Dedifferentiated amniotic fluid mesenchymal stem cell (primary cell): ENCODE results near the gene GTSF1L.

Source experiments
- DNase-seq: peaks from one replicate; pipeline ENCODE4 v3.0.0-alpha.2; 2016; ENCODE audit errors: extremely low spot score

GTSF1L gene

DNA sequence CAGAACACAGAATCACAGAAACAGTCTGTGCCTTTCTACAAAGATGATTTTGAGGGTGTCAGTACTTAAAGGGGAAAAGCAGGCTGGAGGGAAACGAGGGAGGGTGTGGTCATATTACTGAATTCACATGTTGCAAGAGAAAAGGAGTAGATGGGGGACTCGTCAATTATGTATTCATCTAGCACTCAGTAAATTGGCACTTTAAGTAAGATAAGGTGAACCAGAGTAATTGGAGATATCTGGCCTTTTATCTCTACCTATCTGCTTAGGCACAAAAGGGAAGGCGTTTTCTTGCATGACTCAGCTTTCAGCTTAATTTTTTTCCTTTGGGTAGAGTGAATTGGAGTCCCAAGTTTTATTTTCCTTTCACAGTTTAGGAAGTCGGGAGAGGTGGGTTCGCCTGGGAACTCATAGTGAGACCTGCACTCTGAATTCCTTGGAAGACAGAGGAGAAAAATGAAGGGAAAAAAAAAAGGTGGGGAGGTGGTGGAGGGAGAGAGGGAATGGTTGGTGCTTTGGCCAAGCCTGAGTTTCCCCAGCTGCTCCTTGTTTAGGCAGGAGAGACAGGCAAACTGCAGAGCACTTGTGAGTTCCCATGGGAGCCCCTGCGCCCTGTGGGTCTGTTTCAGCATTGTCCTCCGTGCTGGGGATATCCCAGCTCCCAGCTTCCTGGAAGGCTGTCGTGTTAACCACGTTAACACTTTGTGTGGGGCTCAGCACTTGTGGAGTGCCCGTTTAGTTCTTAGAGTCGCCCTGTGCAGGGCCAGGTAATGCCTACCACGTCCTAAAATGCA is 19.7 kb upstream of the GTSF1L start:
- DNase-seq, result no peak

DNA sequence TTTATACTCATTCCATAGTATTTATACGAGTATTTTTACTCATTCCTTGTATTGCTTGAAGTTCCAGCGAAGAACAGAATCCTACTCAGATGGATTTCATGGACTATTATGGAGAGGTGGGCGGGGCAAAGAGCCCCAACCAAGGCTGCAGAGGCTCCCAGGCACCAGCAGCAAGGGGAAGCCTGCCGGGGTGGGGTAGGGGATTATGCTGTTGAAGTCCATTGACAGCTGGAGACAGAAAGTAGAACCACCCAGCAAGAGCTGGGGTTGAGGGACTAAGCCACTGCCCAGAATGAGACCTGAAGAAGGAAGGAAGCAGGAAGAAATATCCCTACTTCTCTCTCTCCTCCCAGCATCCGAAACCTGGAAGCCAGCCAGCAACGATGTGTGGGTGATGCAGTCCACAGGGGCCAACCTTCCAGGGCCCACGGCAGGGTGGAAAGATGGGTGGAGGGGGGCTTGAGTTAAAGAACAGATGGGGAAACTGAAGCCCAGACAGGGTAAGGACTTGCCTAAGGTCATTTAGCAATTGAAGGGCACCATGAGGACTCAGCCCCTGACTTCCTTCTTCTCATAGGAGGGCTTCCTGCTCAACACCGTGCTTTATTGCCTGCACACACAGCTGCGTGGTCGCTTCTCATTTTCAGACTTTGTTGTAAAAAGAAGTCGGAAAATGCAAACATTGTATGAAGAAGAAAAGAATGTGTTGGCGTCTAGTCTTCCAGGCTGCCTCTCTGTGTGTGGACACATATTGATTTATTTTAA is 18.3 kb upstream of the GTSF1L start:
- no peak for DNase-seq

DNA sequence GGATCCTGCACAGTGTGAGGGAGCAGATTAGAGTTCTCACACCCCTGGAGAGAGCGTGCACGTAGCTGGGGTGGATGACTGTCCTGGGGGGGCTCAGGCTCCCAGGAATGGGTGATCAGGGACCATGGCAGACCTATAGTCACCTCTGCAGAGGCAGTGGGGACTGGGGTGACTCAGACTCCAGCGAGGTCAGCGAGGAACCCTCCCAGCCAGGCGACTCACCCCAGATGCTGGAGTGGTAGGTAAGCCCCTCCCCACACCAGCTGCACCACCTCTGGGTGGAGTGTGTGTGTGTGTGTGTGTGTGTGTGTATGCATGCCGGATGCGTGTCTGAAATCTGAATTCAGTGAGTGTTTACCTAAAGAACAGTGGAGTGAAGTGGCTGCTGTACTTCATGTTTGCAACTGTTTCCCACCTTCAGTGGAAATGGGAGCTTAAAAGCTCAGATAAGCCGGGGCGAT is 17.4 kb upstream of the GTSF1L start:
- no peak for DNase-seq

DNA sequence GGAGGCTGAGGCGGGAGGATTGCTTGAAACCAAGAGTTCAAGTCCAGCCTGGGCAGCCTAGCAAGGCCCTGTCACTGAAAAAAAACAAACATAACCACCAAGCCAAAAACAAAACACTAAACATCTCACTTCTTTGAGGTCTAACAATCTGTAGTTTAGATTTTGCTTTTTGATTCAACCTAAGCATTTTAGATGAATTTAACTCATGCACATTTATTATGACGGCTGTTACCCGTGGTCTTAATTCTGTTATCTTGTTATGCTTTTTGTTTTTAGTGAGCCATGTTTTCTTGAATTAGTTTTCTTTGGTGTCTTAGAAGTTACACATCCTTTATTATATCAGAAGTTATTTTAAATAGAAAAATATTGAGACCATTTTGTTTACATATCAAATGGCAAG is 13.8 kb upstream of the GTSF1L start:
- no peak for DNase-seq

DNA sequence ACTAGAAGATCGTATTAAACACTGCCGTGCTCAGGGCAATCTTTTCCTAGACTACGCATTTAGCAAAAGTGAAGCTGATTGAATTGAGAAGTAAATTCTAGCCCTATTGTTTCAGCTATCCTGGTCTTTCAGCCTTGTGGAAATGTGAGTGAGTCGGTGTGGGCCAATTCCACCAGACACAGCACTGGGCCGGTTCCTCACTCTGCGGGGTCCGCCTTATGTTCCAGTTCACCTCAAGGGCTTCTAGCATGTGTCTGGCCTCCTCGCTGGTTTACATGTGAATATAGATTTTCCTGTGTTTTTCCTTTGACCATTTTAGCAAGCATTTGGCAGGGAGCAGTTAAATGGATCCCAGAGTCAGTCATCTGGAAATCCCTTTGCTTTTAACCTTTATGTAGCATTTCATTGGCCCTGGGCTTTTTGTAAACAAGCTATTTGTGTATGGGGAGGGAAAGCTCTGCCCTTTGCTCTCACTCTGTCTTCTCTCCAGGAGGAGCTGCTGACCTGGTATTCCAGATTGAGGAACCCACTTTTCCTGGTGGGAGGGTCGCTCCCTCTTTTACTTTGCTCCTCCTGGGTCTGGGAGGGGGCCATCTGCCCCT is 12.4 kb upstream of the GTSF1L start:
- DNase-seq, result no peak

DNA sequence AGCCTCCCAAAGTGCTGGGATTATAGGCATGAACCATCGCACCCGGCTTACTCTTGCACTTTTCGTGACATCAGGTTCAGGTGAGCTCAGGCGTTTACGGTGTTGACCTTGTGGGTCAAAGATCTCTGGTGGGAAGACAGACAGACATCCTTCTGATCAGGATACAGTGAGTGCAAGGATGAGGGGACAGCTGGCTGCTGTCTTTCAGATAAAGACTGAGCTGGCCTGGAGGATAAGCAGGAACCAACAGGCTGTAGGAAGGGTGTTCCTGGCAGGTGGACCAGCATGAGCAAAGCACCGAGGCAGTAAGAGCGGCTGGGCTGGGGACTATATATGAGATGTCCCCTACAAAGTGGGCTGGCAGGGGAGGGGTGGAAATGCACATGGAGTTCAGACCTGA is 11.1 kb upstream of the GTSF1L start:
- DNase-seq, result no peak

DNA sequence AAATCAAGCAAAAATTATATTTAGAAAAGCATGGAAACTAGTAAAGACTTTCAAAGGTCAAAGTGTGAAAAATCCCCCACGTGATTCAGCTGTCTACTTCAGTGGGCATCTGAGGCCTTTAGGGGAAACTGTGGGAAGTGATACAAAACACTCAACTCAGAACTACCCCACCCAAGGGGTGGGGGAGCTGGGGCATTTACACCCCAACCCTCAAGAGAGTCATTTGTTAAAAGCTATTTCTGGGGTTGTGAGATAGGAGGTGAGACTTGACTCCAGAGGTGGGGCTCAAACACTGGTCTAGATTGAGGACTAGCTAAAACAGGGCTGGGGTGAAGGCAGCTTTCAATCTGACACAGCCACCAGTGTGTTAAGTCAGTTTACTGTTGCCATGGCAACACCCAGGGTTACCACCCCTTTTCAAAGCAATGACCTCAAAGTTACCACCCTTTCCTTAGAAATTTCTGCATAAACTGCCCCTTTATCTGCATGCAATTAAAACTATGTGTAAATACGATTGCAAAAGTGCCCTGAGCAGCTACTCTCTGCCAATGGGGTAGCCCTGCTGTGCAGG is 9.9 kb upstream of the GTSF1L start:
- no peak for DNase-seq

DNA sequence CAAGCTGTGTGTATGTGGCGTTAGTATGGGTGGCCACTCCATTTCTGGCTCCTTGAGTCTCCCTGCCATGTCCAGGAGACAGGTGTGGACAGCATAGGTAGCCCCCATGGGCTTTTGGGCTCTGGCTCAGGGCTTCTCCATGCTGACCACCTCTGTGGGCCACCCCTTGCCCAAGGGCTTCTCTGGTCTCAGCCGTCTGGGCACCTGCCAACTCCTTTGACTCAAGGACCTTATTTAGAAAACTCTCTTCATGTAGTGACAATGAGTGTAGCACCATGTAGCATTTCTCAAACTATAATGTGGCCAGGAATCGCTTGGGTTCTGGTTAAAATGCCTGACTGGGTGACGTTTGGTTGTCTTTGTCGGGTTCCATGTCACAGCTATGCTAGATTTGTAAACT is 5.1 kb upstream of the GTSF1L start:
- no peak for DNase-seq

DNA sequence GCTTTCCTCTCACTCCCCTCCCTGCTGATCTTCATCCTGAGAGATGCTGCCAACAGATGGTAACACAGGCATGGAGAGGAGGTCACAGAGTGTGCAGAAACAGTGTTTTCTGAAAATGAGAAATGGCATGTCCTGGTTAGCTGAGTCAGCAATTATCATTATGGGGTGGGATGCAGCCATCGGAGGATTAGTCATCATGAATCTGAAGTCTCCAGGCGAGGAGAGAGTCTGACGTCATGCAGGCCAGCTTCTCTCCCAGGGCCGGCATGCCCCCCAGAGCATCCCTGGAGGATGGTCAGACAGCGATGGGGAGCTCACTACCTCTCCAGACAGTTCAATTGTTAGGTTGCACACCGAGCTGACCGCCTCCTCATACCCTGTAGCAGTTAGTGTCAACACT is 4.7 kb upstream of the GTSF1L start:
- no peak for DNase-seq

DNA sequence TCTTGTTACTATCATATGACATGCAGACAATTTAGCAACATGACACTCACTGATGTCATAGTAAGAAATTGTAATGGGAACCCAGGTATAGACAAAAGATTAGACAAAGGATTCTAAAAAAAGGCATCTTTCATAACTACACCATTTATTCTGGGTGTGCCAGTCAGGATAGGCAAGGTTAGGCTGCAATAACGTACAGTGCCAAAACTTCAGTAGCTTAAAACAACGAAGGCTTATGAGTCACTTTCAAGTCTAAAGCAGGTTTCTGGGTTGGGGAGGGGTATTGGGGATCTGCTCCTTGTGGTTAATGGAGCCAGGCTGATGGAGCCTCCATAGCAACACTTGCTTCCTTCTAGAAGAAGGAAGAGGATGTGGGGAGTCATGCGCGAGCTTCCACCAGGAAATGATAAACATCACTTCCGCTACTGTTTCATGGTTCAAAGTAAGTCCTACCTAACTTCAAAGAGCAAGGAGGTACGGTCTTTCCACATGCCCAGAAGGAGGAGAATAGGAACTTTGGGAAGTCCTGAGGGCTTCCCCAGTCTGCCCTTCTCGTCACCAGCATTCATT is 2.0 kb upstream of the GTSF1L start:
- no peak for DNase-seq

DNA sequence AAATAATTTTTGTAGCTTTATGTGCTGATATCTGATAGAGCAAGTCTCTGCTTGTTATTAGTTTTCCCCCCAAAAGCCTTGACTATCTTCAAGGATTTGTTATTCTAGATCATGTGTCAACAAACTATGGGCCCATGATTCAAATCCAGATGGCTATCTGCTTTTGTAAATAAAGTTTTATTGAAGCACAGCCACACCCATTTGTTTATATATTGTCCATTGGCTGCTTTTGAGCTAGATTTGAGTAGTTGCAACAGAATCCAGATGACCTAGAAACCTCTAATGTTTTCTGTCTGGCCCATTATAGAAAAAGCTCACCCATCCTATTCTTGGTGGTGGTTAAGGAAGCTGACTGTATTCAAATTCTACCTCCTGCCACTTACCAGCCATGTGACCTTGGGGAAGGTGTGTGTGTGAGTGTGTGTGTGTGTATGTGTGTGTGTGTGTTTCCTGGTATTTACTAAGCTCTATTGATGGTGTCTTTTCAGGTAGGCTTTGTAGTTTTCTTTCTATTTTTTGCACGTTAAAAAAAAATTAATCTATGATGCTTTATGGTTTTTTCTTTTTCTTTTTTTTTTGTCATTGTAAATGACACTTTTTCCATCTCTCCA is 1.3 kb upstream of the GTSF1L start:
- DNase-seq, result no peak

DNA sequence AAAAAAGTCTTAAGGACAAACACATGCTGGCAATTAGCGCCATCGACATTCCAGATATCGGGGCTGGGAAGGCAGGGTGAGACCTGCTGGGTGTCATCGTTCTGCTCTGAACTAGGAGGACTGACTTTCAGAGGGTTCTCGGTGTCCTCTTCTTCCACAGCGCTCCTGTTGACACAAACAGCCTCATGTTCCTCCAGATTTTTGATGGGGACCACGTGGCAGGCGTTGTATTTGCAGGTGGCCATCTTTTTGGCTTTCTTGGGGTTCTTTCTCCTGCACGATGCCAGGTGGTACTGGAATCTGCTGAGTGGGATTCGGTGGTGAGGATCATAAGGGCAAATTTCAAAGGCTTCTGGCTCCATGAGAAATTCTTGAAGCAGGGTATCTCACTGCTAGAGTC is 469 bp downstream of the GTSF1L start:
- no peak for DNase-seq

DNA sequence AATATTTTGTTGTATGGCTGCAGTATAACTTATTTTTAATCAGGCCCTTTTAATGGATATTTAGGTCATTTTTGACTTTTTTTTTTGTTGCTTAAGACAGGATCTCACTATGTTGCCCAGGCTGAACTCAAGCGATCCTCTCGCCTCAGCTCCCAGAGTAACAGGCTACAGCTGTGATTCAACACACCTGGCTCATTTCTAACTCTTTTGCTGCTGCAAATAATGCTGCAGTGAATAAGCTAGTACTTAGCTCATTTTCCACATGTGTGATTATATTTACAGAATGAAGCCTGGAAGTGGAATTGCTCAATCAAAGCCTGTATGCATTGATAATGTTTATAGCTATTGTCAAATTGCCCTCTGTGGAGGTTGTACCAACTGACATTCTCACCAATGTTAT is 1.1 kb downstream of the GTSF1L start:
- no peak for DNase-seq

DNA sequence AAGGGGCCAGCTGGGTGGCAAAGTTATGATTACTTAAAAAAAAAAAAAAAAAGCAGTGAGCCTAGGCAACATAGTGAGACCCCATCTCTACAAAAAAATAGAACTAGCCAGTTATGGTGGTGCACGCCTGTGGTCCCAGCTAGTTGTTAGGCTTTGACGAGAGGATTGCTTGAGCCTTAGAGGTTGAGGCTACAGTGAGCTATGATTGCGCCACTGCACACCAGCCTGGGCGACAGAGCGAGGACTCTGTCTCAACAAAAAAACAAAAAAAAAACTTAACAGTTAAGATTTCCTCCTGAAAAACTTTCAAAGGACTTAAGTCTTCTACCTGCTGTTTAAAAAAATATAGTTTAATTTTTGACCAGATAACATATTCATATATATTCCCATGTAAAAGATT is 2.4 kb downstream of the GTSF1L start:
- DNase-seq, result no peak

DNA sequence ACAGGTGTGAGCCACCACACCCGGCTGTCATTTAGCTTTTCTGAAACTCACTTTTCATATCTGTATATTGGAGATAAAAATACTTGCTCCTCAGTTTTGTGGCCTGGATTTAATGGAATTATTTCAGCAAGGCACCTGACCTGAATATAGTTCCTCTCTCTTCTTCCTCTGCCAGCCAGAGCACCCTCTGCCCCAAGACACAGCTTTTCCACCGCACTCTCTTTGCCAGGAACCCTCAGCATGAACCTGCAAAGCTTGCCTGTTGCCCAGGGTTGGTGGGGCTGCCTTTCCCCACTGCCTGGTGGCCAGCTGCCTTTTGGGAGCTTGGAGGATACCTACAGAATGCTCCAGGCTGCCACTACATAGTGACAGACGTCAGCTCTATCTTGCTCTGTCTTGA is 3.1 kb downstream of the GTSF1L start:
- DNase-seq, result no peak

DNA sequence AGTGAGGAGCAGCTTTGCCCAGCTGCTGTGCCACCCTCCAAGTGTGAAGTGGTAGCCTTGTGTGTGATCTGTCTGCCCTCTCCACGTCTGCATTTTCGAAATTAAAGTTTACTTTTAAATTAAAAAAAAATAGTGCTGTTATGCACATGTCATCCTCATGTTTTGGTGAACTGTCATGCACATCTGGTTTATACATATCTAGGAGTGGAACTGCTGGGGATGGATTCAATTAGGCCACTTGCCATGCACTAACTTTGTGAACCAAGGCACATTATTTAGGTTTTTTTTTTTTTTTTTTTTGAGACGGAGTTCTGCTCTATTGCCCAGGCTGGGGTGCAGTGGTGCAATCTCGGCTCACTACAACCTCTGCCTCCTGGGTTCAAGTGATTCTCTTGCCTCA is 3.6 kb downstream of the GTSF1L start:
- DNase-seq, result no peak

DNA sequence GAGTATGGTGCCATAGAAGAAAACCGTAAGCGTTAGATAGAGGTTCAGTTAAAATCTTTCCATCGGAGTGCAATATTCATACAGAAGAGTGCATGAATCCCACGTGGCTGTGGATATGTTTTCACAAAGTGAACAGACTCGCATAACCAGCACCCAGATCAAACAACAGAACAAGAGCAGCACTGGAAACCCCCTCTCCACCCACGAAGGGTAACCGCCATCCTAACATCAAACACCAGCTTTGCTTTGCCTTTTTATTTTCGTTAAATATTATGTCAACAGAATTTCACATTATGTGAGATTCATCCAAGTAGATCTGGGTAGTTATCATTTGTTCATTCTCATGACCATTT is 4.7 kb downstream of the GTSF1L start:
- no peak for DNase-seq

DNA sequence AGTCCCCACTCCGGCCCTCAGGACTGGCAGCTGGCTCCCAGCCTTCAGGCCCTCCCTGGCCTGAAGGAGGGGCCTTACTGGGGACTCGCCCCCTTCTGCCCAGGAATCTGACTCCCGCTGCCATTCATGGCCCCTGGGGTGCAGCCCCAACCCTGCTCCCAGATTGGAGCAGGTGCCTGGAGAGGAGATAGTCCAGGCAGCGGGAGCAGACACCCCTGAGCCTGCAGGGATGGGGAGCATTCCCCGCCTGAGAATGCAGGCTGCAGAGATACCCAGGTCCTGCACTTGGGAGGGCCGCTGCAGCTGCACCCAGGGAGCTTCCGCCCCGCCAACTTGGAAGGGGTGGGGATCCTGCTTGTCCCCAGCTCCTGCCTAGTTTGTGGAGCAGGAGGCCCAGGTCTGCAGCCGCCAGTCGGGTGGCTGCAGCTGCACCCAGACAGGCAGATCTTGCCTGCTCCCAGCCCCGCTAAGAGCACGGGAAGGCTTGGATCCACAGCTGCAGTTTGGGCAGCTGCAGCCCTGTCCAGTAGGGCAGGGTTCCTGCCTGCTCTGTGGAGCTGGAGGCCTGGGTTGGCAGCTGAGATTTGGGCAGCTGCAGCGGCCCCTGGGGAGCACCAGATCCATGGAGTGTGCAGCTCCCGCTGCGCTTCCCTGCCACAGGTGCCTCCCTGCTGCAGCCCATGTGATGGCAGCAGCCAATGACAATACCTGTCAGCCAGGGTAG is 5.2 kb downstream of the GTSF1L start:
- no peak for DNase-seq

DNA sequence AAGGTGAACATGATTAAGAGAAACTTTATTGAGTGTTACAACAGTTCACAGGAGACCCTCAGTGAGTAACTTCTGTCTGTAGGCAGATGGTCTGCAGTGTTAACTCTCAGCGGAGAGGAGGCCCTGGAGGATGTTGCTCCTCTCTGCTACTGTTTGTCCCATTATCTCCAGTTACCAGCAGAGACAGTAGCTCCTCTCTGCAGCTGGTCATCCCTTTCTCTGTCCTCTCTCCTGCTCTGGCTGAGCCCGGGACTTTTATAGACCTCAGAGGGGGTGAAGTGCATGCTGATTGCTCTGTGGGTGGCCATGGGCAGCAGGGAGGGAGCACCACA is 5.7 kb downstream of the GTSF1L start:
- DNase-seq, result no peak

DNA sequence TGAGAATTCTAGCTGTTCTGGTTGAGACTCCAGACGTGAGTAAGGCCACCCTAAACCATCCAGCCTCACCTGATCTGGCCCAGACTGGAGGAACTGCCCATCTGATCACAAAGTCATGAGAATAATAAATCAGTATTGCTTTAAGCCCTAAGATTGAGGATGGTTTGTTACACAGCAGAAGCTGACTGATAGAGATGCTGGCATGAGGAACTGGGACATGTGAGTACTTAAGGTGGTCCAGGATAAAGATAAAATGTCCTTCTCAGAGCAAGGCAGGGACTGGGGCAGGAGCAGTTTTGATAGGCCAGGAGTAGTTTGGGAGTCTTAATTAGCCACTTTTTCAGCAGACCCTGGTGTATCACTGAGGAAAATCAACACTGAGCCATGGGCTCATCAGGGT is 6.8 kb downstream of the GTSF1L start:
- DNase-seq, result no peak

DNA sequence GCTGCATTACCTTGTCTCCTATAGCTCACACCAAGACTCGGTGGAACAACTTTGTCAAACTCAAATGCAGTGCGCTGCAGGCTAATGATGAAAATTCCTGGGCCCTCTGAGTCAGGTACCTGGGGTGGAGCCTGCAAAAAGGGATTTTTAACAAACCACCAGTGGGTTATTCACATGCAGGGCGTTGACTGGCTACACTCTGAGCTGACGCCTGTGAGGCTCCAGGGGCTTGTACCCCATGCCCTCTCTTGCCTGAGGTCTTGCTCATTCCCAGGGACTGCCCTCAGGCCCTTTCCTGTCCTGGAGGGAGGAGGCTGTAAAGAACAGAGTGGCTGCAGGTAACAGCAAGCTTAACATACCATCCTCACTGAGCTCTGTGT is 9.2 kb downstream of the GTSF1L start:
- DNase-seq, result no peak
